Activated CD8-positive, alpha-beta T cell treated with anti-CD3 and anti-CD28 coated beads for 36 hours (primary cell): ENCODE data around the gene LAMC3. TPM values are rescaled to one million over a fixed set of nuclear protein-coding genes. Genes with fewer than 3 reads are reported as not detected.

Experiments used
- ATAC-seq: fragments of 200-7000 bp; cut with Tn5 transposase; one replicate; pipeline ENCODE4 v1.10.0; 2021; ENCODE audit warnings: mild to moderate bottlenecking, moderate library complexity
- CTCF ChIA-PET: fragments of 350-600 bp; sonication (Branson Sonifier 250); formaldehyde crosslinking; loops from one replicate; lab custom pipeline; 2021; ENCODE audit warnings: antibody characterized with exemption; lab: Charles Lee
- POLR2A ChIA-PET: fragments of 350-600 bp; sonication (Branson Sonifier 250); formaldehyde crosslinking; loops from one replicate; lab custom pipeline; 2021; ENCODE audit warnings: antibody characterized with exemption; lab: Charles Lee
- DNase-seq: peaks from one replicate; pipeline ENCODE4 v3.0.0-alpha.2; 2020
- H3K27ac Mint-ChIP-seq: one replicate; pipeline ENCODE4 v1.8.0; 2021; ENCODE audit warnings: mild to moderate bottlenecking, mixed read lengths
- H3K27me3 Mint-ChIP-seq: one replicate; pipeline ENCODE4 v1.8.0; 2021; ENCODE audit warnings: mixed read lengths
- H3K36me3 Mint-ChIP-seq: one replicate; pipeline ENCODE4 v1.8.0; 2021; ENCODE audit warnings: low read depth, mixed read lengths
- H3K4me1 Mint-ChIP-seq: one replicate; pipeline ENCODE4 v1.8.0; 2021; ENCODE audit warnings: low read depth, mixed read lengths
- H3K4me3 Mint-ChIP-seq: one replicate; pipeline ENCODE4 v1.8.0; 2021; ENCODE audit warnings: mild to moderate bottlenecking, moderate library complexity, mixed read lengths
- H3K9me3 Mint-ChIP-seq: one replicate; pipeline ENCODE4 v1.8.0; 2021; ENCODE audit warnings: mixed read lengths
- intact Hi-C: fragments of 100-400 bp; cut with micrococcal nuclease; formaldehyde crosslinking; loops from one replicate; pipeline ENCODE4 v1.10.0; 2022
- total RNA-seq, 2 experiments: library from RNA; stranded (reverse); gene quantifications; one replicate each; pipeline ENCODE4 v1.2.3, GENCODE V29; 2021
- TF ChIP-seq, protein P1 (sequence below): fragments of 200-600 bp; IDR thresholded peaks from one replicate; pipeline ENCODE4 v1.8.0; 2022; ENCODE audit warnings: antibody characterized with exemption, mild to moderate bottlenecking

LAMC3 gene
- total RNA-seq = under 1 TPM; 0.09 to 0.43 TPM

DNA sequence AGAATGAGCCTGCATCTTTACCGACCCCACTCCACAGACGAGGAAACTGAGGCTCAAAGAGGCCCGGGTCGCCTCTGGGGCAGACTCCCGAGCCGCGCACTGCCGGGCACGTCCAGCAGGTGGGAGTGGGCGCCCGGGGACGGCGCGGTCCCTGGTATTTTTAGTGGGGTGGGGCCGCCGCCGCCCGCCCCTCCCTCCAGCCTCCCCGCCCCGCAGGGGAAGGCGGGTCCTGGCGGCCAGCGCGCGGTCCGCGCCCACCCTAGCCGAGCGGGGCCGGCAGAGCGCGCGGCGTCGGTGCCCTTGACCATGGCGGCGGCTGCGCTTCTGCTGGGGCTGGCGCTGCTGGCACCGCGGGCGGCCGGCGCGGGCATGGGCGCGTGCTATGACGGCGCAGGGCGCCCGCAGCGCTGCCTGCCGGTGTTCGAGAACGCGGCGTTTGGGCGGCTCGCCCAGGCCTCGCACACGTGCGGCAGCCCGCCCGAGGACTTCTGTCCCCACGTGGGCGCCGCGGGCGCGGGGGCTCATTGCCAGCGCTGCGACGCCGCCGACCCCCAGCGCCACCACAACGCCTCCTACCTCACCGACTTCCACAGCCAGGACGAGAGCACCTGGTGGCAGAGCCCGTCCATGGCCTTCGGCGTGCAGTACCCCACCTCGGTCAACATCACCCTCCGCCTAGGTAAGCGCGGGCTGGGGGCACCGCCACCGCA is at the start of gene LAMC3:
Gene LAMC3, plus strand, starts transcription at position 266 of the 710 bp plus-strand sequence. Its CDS starts 41 bp downstream, at position 307.
- H3K4me3 Mint-ChIP-seq = no peak within 1 kb of the TSS
- intact Hi-C loops = no loop called here
- no peaks in the 10 kb centered on the region for H3K4me1 Mint-ChIP-seq
- no peaks in the 10 kb centered on the region for H3K9me3 Mint-ChIP-seq
- H3K27me3 Mint-ChIP-seq = peaks cover 23% of the 10 kb centered on the region
- TF ChIP-seq, protein P1, sequence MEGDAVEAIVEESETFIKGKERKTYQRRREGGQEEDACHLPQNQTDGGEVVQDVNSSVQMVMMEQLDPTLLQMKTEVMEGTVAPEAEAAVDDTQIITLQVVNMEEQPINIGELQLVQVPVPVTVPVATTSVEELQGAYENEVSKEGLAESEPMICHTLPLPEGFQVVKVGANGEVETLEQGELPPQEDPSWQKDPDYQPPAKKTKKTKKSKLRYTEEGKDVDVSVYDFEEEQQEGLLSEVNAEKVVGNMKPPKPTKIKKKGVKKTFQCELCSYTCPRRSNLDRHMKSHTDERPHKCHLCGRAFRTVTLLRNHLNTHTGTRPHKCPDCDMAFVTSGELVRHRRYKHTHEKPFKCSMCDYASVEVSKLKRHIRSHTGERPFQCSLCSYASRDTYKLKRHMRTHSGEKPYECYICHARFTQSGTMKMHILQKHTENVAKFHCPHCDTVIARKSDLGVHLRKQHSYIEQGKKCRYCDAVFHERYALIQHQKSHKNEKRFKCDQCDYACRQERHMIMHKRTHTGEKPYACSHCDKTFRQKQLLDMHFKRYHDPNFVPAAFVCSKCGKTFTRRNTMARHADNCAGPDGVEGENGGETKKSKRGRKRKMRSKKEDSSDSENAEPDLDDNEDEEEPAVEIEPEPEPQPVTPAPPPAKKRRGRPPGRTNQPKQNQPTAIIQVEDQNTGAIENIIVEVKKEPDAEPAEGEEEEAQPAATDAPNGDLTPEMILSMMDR = peak; percentile 33
- ChIA-PET POLR2A (interaction anchor here (0.6 kb wide), 1 partner anchor 59 kb away, joined by 3 read pairs; no protein-coding TSS in a partner anchor), CTCF (no interaction called here)
- ATAC-seq (peak; percentile 27), DNase-seq (peak; percentile 8)
- no peak within 1 kb of the TSS for H3K27ac Mint-ChIP-seq
- H3K36me3 Mint-ChIP-seq = no peaks in the 10 kb centered on the region

DNA sequence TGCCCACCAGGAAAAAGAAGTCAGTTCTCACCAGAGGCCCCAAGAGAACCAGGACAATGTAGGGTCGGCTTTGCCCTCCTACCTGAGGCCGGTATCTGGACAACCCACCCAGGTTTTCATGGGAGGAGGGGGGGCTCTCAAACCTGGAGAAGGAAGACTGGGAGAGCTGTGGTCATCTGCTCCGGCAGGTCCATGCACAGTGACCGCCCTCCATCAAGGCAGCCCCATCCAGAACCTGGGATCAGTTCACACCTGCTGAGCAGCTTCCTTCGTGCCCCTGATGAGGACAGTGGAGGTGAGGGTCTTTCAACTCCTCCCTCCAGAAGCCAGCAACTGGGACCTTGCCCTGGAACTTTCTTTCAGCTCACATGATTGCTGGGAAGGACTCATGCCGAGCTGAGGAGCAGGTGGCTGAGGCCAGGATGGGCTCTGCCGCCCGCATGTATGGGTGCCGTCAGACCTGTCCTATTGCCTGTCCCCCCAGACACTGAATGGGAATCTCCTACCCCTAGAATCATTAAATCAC is 49.1 kb upstream of the LAMC3 start:
- Mint-ChIP-seq H3K4me1 (peaks cover 2% of the 10 kb centered on the region), H3K27me3 (no peaks in the 10 kb centered on the region), H3K4me3 (no peak overlapping the region), H3K9me3 (peaks cover 2% of the 10 kb centered on the region), H3K36me3 (no peaks in the 10 kb centered on the region), H3K27ac (no peak overlapping the region)
- TF ChIP-seq, protein P1 = no peak
- ChIA-PET CTCF (no interaction called here), POLR2A (no interaction called here)
- intact Hi-C loops = no loop called here
- DNase-seq (no peak), ATAC-seq (no peak)

DNA sequence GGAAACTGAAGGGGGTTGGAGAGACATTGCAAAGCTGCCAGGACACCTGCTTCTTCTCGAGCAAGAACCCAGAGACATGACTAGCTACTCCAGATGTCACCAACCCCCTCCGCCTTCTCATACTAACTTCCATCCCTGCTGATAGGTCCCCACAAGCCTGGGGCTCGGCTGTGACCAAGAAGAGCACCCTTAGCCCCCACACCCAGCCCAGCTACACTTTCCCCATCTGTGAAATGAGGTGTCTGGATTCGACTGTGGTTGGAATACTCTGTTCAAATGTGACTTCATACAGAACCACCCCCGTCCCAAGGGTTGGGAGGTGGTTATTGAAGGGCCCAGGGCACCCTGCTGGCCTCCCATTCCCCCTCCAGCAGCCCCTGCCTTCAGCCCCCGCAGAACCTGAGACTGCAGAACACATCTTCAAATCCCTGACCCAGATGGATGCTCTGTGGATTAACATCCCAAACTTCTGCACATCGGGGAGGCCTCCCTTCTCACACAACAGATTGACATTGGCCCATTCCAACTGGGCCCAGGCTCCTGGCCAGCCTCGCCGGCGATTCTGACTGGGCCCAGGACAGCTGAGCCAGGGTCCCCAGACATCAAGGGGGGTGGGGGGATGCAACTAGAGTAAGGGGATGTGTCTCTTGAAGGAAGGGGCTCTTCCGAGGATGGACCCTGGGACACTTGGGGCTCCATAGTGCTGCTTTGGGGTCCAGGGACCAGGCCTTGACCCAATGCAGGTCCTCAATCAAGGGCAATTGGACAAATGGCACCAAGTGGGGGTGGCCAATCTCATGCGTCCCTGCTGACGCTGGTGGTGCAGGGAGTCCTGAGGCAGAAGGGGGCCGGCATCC is 48.2 kb upstream of the LAMC3 start:
- ChIA-PET POLR2A (no interaction called here), CTCF (no interaction called here)
- H3K27me3 Mint-ChIP-seq = no peaks in the 10 kb centered on the region
- TF ChIP-seq, protein P1 = no peak
- peaks cover 2% of the 10 kb centered on the region for H3K4me1 Mint-ChIP-seq
- H3K4me3 Mint-ChIP-seq = no peak overlapping the region
- H3K27ac Mint-ChIP-seq = no peak overlapping the region
- H3K36me3 Mint-ChIP-seq = no peaks in the 10 kb centered on the region
- intact Hi-C loops = no loop called here
- DNase-seq (no peak), ATAC-seq (no peak)
- peaks cover 2% of the 10 kb centered on the region for H3K9me3 Mint-ChIP-seq

DNA sequence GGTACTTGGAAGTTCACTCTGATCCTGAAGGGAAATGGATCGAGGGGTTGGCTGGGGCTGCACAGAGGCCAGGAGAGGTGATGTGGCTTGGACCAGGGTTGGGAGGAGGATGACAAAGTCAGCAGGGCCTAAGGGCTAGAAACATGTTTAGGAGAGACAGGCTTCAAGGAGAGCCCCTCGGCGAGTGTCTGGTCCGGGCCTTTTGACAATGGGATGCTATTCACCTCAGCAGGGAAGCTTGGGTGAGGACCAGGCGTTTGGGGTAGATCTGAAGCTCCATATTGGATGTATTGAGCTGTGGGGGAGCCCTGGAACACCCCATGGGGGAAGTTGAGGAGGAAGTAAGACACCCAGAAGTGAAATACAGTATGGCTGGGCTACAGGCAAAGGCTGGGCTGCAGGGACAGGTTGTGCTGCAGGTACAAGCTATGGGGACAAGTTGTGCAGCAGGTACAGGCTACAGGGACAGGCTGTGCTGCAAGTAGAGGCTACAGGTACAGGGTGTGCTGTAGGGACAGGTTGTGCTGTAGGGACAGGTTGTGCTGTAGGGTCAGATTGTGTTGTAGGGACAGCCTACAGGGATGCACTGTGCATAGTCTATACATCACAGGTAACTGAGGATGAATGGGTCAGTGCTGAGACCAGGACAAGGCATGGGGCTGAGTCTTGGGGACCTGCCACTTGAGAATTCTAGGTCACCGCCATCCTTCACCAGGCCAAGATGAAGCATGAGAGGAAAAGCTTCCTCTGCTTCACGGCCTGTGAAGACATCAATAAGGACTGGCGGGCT is 47.3 kb upstream of the LAMC3 start:
- H3K9me3 Mint-ChIP-seq = peaks cover 2% of the 10 kb centered on the region
- no peaks in the 10 kb centered on the region for H3K27me3 Mint-ChIP-seq
- ChIA-PET CTCF (no interaction called here), POLR2A (no interaction called here)
- no peak overlapping the region for H3K4me3 Mint-ChIP-seq
- H3K4me1 Mint-ChIP-seq = peaks cover 2% of the 10 kb centered on the region
- intact Hi-C loops = no loop called here
- no peak overlapping the region for H3K27ac Mint-ChIP-seq
- TF ChIP-seq, protein P1 = no peak
- no peak for ATAC-seq
- no peak for DNase-seq
- no peaks in the 10 kb centered on the region for H3K36me3 Mint-ChIP-seq
